HG03039 (cell line): ENCODE results near the gene PAQR5.
"Not testable (repeated sequence)": the region's sequence is repeated elsewhere in the genome, so short reads cannot be mapped to it uniquely, and the experiment has no call there.

ENCODE experiments used
- ATAC-seq: cut with Tn5 transposase; IDR thresholded peaks from one replicate; pipeline ENCODE4 v1.9.1; 2021; ENCODE audit warnings: mild to moderate bottlenecking, moderate library complexity; ENCODE audit not compliant: unreplicated experiment

The PAQR5 gene

GRCh38 chr15:69346112-69346511, 47.4 kb downstream of the PAQR5 start:
- ATAC-seq: no peak

GRCh38 chr15:69351333-69351732, 52.6 kb downstream of the PAQR5 start:
- ATAC-seq: no peak

GRCh38 chr15:69351884-69352283, 53.2 kb downstream of the PAQR5 start:
- no peak for ATAC-seq

GRCh38 chr15:69357773-69358771, 59.4 kb downstream of the PAQR5 start:
- no peak for ATAC-seq

- no peak for ATAC-seq
These were observed 60.1 kb downstream of the PAQR5 start for GRCh38 chr15:69358850-69359249.

GRCh38 chr15:69359722-69360121, 61.0 kb downstream of the PAQR5 start:
- no peak for ATAC-seq

GRCh38 chr15:69360642-69361041, 61.9 kb downstream of the PAQR5 start:
- no peak for ATAC-seq

- no peak for ATAC-seq
These were observed 68.5 kb downstream of the PAQR5 start for GRCh38 chr15:69367236-69367635.

- no peak for ATAC-seq
These were observed 70.9 kb downstream of the PAQR5 start for GRCh38 chr15:69369631-69370030.

- no peak for ATAC-seq
These were observed 74.7 kb downstream of the PAQR5 start for GRCh38 chr15:69373406-69373805.

- no peak for ATAC-seq
These were observed 76.6 kb downstream of the PAQR5 start for GRCh38 chr15:69375151-69375790.

- ATAC-seq: no peak
These were observed 78.7 kb downstream of the PAQR5 start for GRCh38 chr15:69377216-69377970.

- no peak for ATAC-seq
These were observed 81.5 kb downstream of the PAQR5 start for GRCh38 chr15:69380100-69380725.

GRCh38 chr15:69380726-69381105, 82.0 kb downstream of the PAQR5 start:
- ATAC-seq: no peak

GRCh38 chr15:69382176-69382575, 83.5 kb downstream of the PAQR5 start:
- not testable (repeated sequence) for ATAC-seq

- not testable (repeated sequence) for ATAC-seq
These were observed 85.4 kb downstream of the PAQR5 start for GRCh38 chr15:69384066-69384465.

- ATAC-seq: no peak
These were observed 86.2 kb downstream of the PAQR5 start for GRCh38 chr15:69384626-69385598.

- ATAC-seq: no peak
These were observed 87.1 kb downstream of the PAQR5 start for GRCh38 chr15:69385831-69386230.

GRCh38 chr15:69386284-69386683, 87.6 kb downstream of the PAQR5 start:
- ATAC-seq: no peak

- no peak for ATAC-seq
These were observed 89.6 kb downstream of the PAQR5 start for GRCh38 chr15:69388260-69388705.
